K562 (cell line): Measurements from ENCODE around the gene OCRL. TPM values are rescaled to one million over a fixed set of nuclear protein-coding genes. Genes with fewer than 3 reads are reported as not detected.

Experiments
- E2F1 ChIP-seq: sonication (generic); formaldehyde crosslinking; IDR thresholded peaks from 2 replicates; pipeline ENCODE4 v1.8.1; 2023; ENCODE audit warnings: mild to moderate bottlenecking, missing genetic modification reagents, moderate library complexity
- FOXO4 ChIP-seq: fragments of 450-650 bp; formaldehyde crosslinking; IDR thresholded peaks from 2 replicates; pipeline ENCODE4 v1.4.0; 2020; ENCODE audit warnings: mild to moderate bottlenecking, moderate library complexity
- HDAC6 ChIP-seq: IDR thresholded peaks from 2 replicates; pipeline ENCODE4 v1.6.1; 2012; ENCODE audit warnings: low read depth, mild to moderate bottlenecking, control low read depth, inconsistent platforms, low read length, moderate library complexity
- KAT7 ChIP-seq: sonication (generic); formaldehyde crosslinking; IDR thresholded peaks from 2 replicates; pipeline ENCODE4 v1.8.0; 2022; ENCODE audit warnings: missing genetic modification reagents, mild to moderate bottlenecking, borderline replicate concordance
- KDM1A ChIP-seq, 2 experiments: fragments of 450-650 bp; IDR thresholded peaks; 2 replicates each; pipeline ENCODE4 v1.6.1; 2016; ENCODE audit warnings: mild to moderate bottlenecking in 2 of 2
- KLF10 ChIP-seq: fragments of 250-450 bp; sonication (Bioruptor Pico); IDR thresholded peaks from 2 replicates; pipeline ENCODE4 v1.6.1; 2021; ENCODE audit warnings: matching md5 sums
- MTA2 ChIP-seq: fragments of 450-650 bp; IDR thresholded peaks from 2 replicates; pipeline ENCODE4 v1.6.1; 2016; ENCODE audit warnings: low read depth
- PTRF ChIP-seq: fragments of 450-650 bp; IDR thresholded peaks from 2 replicates; pipeline ENCODE4 v1.6.1; 2016; ENCODE audit warnings: mild to moderate bottlenecking, missing genetic modification characterization, missing compliant biosample characterization
- TAF7 ChIP-seq: fragments of 450-650 bp; IDR thresholded peaks from 2 replicates; pipeline ENCODE4 v1.6.1; 2016; ENCODE audit warnings: missing genetic modification characterization, missing compliant biosample characterization
- WHSC1 ChIP-seq: IDR thresholded peaks from one replicate; pipeline ENCODE4 v1.6.1; 2012; ENCODE audit warnings: low read length, control low read depth, inconsistent platforms
- ZFP91 ChIP-seq: sonication (generic); formaldehyde crosslinking; IDR thresholded peaks from 2 replicates; pipeline ENCODE4 v1.8.0; 2022; ENCODE audit warnings: mild to moderate bottlenecking, missing genetic modification reagents
- ZNF146 ChIP-seq: IDR thresholded peaks from one replicate; pipeline ENCODE4 v1.6.1; 2018; ENCODE audit warnings: missing compliant biosample characterization; ENCODE audit not compliant: unreplicated experiment
- ZNF407 ChIP-seq: fragments of 450-650 bp; IDR thresholded peaks from 2 replicates; pipeline ENCODE4 v1.6.1; 2016; ENCODE audit warnings: low read depth
- polyA plus RNA-seq, 8 experiments: library from polyadenylated mRNA; depleted of rRNA in 4 of 8; stranded (reverse) in 5 of 8; unstranded in 3 of 8; fragments of >200 nt; fragmentation: Nextera tagmentation in 2 of 8; fragmentation: Illumina TruSeq in 1 of 8; extraction: Ambion mirVana in 2 of 8; extraction: Trizol in 1 of 8; gene quantifications; 2 replicates each; pipeline versions ENCODE4 v1.2.1 to v1.2.3, GENCODE V29; 2011 to 2014; ENCODE audit warnings: inconsistent platforms in 1 of 8, missing spikeins in 1 of 8
- total RNA-seq, 7 experiments: library from RNA; depleted of rRNA in 6 of 7; stranded (reverse); fragments of >200 nt in 6 of 7; fragmentation: Illumina TruSeq in 2 of 7; extraction: Trizol in 2 of 7; gene quantifications; 2 replicates each; pipeline versions ENCODE4 v1.2.1 to v1.2.3, GENCODE V29; 2011 to 2021; ENCODE audit warnings: low replicate concordance in 1 of 7
- TF ChIP-seq, protein P1 (sequence below): sonication (generic); formaldehyde crosslinking; IDR thresholded peaks from 2 replicates; pipeline ENCODE4 v1.8.1; 2023; ENCODE audit warnings: mild to moderate bottlenecking, missing genetic modification reagents

OCRL gene
- total and polyA plus RNA-seq, 9 of the 15 experiments (the other 6 are each of a cell fraction or from before 2014, with no cell fraction given) = 2.2 to 23.4 (median 11.9) TPM

DNA sequence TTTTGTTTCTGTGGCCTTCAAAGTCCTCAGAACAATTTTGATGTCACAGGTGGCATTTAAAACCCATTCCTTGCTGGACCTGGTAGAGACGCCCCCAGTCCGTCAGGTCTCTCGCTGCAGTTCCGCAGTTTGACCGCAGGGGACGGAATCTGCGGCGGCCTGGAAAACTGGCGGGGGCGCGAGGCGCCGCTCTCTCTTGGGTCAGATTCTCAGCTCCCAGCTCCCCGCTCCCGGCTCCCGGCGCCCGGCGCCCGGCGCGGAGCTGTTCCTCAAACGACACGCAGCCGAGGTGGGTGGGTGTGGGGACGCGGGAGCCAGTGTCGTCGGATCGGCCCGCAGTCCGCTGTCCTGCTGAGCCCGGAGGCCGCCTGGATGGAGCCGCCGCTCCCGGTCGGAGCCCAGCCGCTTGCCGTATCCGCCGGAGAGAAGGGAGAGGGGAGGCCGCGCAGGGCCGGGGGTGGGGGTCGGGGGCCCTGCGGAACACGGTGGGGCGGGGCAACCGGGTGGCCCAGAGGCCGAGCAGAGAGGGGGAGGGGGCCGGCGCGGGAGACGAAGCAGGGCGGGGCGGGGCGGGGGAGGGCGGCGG lies at the start of gene OCRL (continued):
- TF ChIP-seq FOXO4 (CRISPR knock-in tag) (no peak), PTRF (tag) (no peak), WHSC1 (no peak), E2F1 (CRISPR knock-in tag) (no peak), KAT7 (CRISPR knock-in tag) (no peak), KDM1A (IDR thresholded peaks at IDR 0.05) (no peak), MTA2 (no peak), HDAC6 (no peak), TAF7 (tag) (no peak), ZNF407 (peak; percentile 76), ZFP91 (CRISPR knock-in tag) (no peak), KLF10 (no peak), ZNF146 (no peak)
- TF ChIP-seq, protein P1, sequence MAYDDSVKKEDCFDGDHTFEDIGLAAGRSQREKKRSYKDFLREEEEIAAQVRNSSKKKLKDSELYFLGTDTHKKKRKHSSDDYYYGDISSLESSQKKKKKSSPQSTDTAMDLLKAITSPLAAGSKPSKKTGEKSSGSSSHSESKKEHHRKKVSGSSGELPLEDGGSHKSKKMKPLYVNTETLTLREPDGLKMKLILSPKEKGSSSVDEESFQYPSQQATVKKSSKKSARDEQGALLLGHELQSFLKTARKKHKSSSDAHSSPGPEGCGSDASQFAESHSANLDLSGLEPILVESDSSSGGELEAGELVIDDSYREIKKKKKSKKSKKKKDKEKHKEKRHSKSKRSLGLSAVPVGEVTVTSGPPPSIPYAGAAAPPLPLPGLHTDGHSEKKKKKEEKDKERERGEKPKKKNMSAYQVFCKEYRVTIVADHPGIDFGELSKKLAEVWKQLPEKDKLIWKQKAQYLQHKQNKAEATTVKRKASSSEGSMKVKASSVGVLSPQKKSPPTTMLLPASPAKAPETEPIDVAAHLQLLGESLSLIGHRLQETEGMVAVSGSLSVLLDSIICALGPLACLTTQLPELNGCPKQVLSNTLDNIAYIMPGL = 0 out of 2 replicates have a peak, but pooled peaks have one; percentile 76
